GM23338 (cell line): ENCODE data around the gene GPR37. TPM values are rescaled to one million over a fixed set of nuclear protein-coding genes. Genes with fewer than 3 reads are reported as not detected.

ENCODE experiments used
- ATAC-seq: fragments of 200-7000 bp; cut with Tn5 transposase; 3 replicates; pipeline ENCODE4 v1.9.1; 2020
- DNase-seq: peaks from one replicate; pipeline ENCODE4 v3.0.0-alpha.2; 2015; ENCODE audit warnings: low spot score
- H2AFZ ChIP-seq: fragments of 200-600 bp; sonication (generic); 2 replicates; pipeline ENCODE4 v1.8.0; 2016; ENCODE audit warnings: antibody characterized with exemption, mild to moderate bottlenecking, moderate library complexity
- H3F3A ChIP-seq: fragments of 200-600 bp; sonication (generic); replicated peaks from 2 replicates; pipeline ENCODE4 v1.8.0; 2017; ENCODE audit warnings: antibody characterized with exemption, mixed run types, low read depth
- H3K27ac ChIP-seq: fragments of 200-600 bp; sonication (generic); 2 replicates; pipeline ENCODE4 v1.6.1; 2016; ENCODE audit warnings: low read depth
- H3K27me3 ChIP-seq: fragments of 200-600 bp; sonication (generic); 2 replicates; pipeline ENCODE4 v1.8.0; 2016; ENCODE audit warnings: mild to moderate bottlenecking, mixed run types, moderate library complexity; ENCODE audit not compliant: insufficient read depth
- H3K36me3 ChIP-seq: fragments of 200-600 bp; sonication (generic); 2 replicates; pipeline ENCODE4 v1.8.0; 2016; ENCODE audit warnings: mild to moderate bottlenecking; ENCODE audit not compliant: insufficient read depth
- H3K4me1 ChIP-seq: fragments of 200-600 bp; sonication (generic); 2 replicates; pipeline ENCODE4 v1.8.0; 2016; ENCODE audit warnings: mild to moderate bottlenecking, moderate library complexity; ENCODE audit not compliant: insufficient read depth
- H3K4me2 ChIP-seq: fragments of 200-600 bp; sonication (generic); 2 replicates; pipeline ENCODE4 v1.7.1; 2017; ENCODE audit warnings: mixed run types
- H3K4me3 ChIP-seq: fragments of 200-600 bp; sonication (generic); 2 replicates; pipeline ENCODE4 v1.6.1; 2016; ENCODE audit warnings: mixed run types
- H3K79me2 ChIP-seq: fragments of 200-600 bp; sonication (generic); replicated peaks from 2 replicates; pipeline ENCODE4 v1.8.0; 2017; ENCODE audit warnings: mild to moderate bottlenecking; ENCODE audit not compliant: insufficient read depth
- H3K9me2 ChIP-seq: fragments of 200-600 bp; sonication (generic); 2 replicates; pipeline ENCODE4 v1.8.0; 2017; ENCODE audit not compliant: insufficient read depth
- H4K20me1 ChIP-seq: fragments of 200-600 bp; sonication (generic); replicated peaks from 2 replicates; pipeline ENCODE4 v1.8.0; 2017; ENCODE audit warnings: mild to moderate bottlenecking; ENCODE audit not compliant: insufficient read depth
- H3K27ac Mint-ChIP-seq: 2 replicates; pipeline ENCODE4 v1.8.0; 2020; ENCODE audit warnings: inconsistent platforms, mild to moderate bottlenecking, moderate library complexity, mixed read lengths
- H3K27me3 Mint-ChIP-seq: 3 replicates; pipeline ENCODE4 v1.8.0; 2022; ENCODE audit warnings: low read depth, mild to moderate bottlenecking, moderate library complexity, mixed read lengths, inconsistent platforms; ENCODE audit not compliant: insufficient read depth, poor library complexity
- H3K36me3 Mint-ChIP-seq: 3 replicates; pipeline ENCODE4 v1.8.0; 2021; ENCODE audit warnings: low read depth, mild to moderate bottlenecking, inconsistent platforms, moderate library complexity, mixed read lengths
- H3K4me1 Mint-ChIP-seq: 3 replicates; pipeline ENCODE4 v1.8.0; 2020; ENCODE audit warnings: mild to moderate bottlenecking, inconsistent platforms, mixed read lengths
- H3K4me3 Mint-ChIP-seq: 3 replicates; pipeline ENCODE4 v1.8.0; 2021; ENCODE audit warnings: moderate library complexity, mild to moderate bottlenecking, inconsistent platforms, mixed read lengths
- H3K9me3 Mint-ChIP-seq: 3 replicates; pipeline ENCODE4 v1.8.0; 2020; ENCODE audit warnings: moderate library complexity, mild to moderate bottlenecking, inconsistent platforms, mixed read lengths
- CREB1 ChIP-seq: fragments of 250-450 bp; sonication (Bioruptor Pico); IDR thresholded peaks from 2 replicates; pipeline ENCODE4 v1.5.0; 2020; ENCODE audit warnings: low read depth, mild to moderate bottlenecking, moderate library complexity
- EZH2phosphoT487 ChIP-seq: fragments of 200-600 bp; sonication (generic); IDR thresholded peaks from one replicate; pipeline ENCODE4 v1.8.1; 2018; ENCODE audit warnings: antibody characterized with exemption; ENCODE audit not compliant: unreplicated experiment
- NANOG ChIP-seq: IDR thresholded peaks from 2 replicates; pipeline ENCODE4 v1.6.1; 2016; ENCODE audit warnings: antibody characterized with exemption, borderline replicate concordance
- POLR2AphosphoS5 ChIP-seq: IDR thresholded peaks from 2 replicates; pipeline ENCODE4 v1.6.1; 2016; ENCODE audit warnings: antibody characterized with exemption, low read depth
- STAT1 ChIP-seq: IDR thresholded peaks from one replicate; pipeline ENCODE4 v1.6.1; 2016; ENCODE audit warnings: antibody characterized with exemption; ENCODE audit not compliant: unreplicated experiment
- ZNF114 ChIP-seq: fragments of 250-450 bp; sonication (Bioruptor Pico); IDR thresholded peaks from 2 replicates; pipeline ENCODE4 v1.5.0; 2020; ENCODE audit warnings: mild to moderate bottlenecking, moderate library complexity
- polyA plus RNA-seq: library from polyadenylated mRNA; unstranded; fragments of >200 nt; fragmentation: Nextera tagmentation; extraction: Ambion mirVana; gene quantifications from 2 replicates; pipeline ENCODE4 v1.2.1, GENCODE V29; 2016
- total RNA-seq: library from RNA; depleted of rRNA; stranded (reverse); fragments of >200 nt; shearing (Covaris generic); gene quantifications from 2 replicates; pipeline ENCODE4 v1.2.3, GENCODE V29; 2014
- TF ChIP-seq, protein P1 (sequence below): fragments of 250-450 bp; sonication (Bioruptor Pico); IDR thresholded peaks from 2 replicates; pipeline ENCODE4 v1.5.0; 2020; ENCODE audit warnings: mild to moderate bottlenecking, moderate library complexity
- TF ChIP-seq, protein P2 (sequence below): IDR thresholded peaks from 2 replicates; pipeline ENCODE4 v1.6.1; 2016; ENCODE audit warnings: antibody characterized with exemption

GPR37 gene
- total and polyA plus RNA-seq, 2 experiments from 2014 or later: 3.9 to 8.5 TPM

DNA sequence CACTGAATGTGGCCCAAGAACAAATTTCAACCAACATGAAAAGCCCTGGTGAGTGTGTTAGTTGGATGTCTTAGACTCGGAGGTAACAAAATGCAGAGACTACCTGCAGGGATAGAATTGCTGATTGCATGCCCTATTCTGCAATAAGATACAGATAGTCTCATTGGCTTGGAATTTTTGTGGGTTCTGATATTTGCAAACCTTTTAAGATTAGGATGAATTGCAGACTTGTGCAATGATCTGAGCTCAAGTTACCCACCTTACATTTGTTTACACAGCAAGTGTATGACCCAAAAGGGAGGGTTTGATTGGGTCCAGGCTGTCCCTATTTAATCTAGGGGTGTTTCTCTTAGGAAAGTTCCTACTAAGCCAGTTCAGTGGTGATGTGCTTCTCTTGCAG, 45.4 kb downstream of the GPR37 start:
- Histone ChIP-seq H4K20me1 (no peaks in the 10 kb centered on the region), H3F3A (no peaks in the 10 kb centered on the region), H3K4me3 (no peak overlapping the region), H3K36me3 (no peaks in the 10 kb centered on the region), H3K9me2 (no peaks in the 10 kb centered on the region), H2AFZ (no peak overlapping the region), H3K27ac (no peak overlapping the region), H3K4me1 (peaks cover 23% of the 10 kb centered on the region), H3K27me3 (no peaks in the 10 kb centered on the region), H3K79me2 (no peaks in the 10 kb centered on the region), H3K4me2 (0 out of 2 replicates have a peak overlapping the region, but pooled peaks have one; percentile 46)
- no peak for DNase-seq
- no peak for ATAC-seq
- Mint-ChIP-seq H3K27ac (peak overlapping the region; percentile 65; the same call in 1 of the 2 replicates), H3K4me1 (peaks cover 25% of the 10 kb centered on the region; the same call in 2 of the 3 replicates), H3K4me3 (no peak overlapping the region), H3K36me3 (0 out of 3 replicates have a peak, but pooled peaks cover 3% of the 10 kb centered on the region), H3K9me3 (no peaks in the 10 kb centered on the region), H3K27me3 (peaks cover 2% of the 10 kb centered on the region)
- TF ChIP-seq NANOG (no peak), CREB1 (no peak), ZNF114 (CRISPR knock-in tag) (no peak), STAT1 (no peak), POLR2AphosphoS5 (no peak)

DNA sequence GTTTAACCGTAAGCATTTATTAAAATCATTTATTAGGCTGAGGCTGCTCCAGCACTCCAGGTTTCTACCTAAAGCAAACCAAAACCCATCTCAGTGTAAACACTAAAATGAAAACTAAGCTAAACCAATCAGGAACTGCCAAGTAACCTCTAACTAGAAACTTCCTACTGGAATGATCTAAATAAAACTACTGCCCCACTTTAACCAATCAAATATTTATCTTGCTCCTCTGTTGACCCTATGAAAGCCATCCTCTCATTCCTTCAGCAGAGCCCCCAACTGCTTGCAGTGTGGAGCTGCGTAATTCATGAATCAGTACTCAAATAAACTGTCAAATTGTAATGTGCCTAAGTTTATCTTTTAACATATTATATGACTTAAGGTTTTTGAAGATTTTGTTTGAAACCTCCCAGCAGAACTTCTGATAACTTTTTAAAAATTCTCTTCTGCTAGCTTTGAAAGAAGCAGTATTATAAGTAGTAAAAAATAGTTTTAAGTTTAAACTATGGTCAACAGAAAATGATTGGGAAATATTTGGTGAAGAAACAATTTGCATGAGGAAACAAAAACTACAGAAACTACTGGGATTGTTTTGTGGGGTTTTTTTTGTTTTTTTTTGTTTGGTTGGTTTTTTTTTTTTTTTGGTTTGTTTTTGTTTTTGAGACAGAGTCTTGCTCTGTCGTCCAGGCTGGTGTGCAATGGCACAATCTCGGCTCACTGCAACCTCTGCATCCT, 47.4 kb downstream of the GPR37 start:
- no peak overlapping the region for H3K4me2 ChIP-seq
- Mint-ChIP-seq H3K36me3 (0 out of 3 replicates have a peak, but pooled peaks cover 3% of the 10 kb centered on the region), H3K27me3 (no peaks in the 10 kb centered on the region), H3K4me3 (no peak overlapping the region), H3K4me1 (peaks cover 10% of the 10 kb centered on the region), H3K9me3 (no peaks in the 10 kb centered on the region), H3K27ac (no peak overlapping the region)
- no peaks in the 10 kb centered on the region for H4K20me1 ChIP-seq
- peak; percentile 19 for DNase-seq
- H3F3A ChIP-seq: no peaks in the 10 kb centered on the region
- no peak overlapping the region for H3K4me3 ChIP-seq
- peaks cover 14% of the 10 kb centered on the region for H3K4me1 ChIP-seq
- no peak overlapping the region for H3K27ac ChIP-seq
- ATAC-seq: no peak
- TF ChIP-seq EZH2phosphoT487: no peak
- no peak for TF ChIP-seq STAT1
- TF ChIP-seq, protein P1, sequence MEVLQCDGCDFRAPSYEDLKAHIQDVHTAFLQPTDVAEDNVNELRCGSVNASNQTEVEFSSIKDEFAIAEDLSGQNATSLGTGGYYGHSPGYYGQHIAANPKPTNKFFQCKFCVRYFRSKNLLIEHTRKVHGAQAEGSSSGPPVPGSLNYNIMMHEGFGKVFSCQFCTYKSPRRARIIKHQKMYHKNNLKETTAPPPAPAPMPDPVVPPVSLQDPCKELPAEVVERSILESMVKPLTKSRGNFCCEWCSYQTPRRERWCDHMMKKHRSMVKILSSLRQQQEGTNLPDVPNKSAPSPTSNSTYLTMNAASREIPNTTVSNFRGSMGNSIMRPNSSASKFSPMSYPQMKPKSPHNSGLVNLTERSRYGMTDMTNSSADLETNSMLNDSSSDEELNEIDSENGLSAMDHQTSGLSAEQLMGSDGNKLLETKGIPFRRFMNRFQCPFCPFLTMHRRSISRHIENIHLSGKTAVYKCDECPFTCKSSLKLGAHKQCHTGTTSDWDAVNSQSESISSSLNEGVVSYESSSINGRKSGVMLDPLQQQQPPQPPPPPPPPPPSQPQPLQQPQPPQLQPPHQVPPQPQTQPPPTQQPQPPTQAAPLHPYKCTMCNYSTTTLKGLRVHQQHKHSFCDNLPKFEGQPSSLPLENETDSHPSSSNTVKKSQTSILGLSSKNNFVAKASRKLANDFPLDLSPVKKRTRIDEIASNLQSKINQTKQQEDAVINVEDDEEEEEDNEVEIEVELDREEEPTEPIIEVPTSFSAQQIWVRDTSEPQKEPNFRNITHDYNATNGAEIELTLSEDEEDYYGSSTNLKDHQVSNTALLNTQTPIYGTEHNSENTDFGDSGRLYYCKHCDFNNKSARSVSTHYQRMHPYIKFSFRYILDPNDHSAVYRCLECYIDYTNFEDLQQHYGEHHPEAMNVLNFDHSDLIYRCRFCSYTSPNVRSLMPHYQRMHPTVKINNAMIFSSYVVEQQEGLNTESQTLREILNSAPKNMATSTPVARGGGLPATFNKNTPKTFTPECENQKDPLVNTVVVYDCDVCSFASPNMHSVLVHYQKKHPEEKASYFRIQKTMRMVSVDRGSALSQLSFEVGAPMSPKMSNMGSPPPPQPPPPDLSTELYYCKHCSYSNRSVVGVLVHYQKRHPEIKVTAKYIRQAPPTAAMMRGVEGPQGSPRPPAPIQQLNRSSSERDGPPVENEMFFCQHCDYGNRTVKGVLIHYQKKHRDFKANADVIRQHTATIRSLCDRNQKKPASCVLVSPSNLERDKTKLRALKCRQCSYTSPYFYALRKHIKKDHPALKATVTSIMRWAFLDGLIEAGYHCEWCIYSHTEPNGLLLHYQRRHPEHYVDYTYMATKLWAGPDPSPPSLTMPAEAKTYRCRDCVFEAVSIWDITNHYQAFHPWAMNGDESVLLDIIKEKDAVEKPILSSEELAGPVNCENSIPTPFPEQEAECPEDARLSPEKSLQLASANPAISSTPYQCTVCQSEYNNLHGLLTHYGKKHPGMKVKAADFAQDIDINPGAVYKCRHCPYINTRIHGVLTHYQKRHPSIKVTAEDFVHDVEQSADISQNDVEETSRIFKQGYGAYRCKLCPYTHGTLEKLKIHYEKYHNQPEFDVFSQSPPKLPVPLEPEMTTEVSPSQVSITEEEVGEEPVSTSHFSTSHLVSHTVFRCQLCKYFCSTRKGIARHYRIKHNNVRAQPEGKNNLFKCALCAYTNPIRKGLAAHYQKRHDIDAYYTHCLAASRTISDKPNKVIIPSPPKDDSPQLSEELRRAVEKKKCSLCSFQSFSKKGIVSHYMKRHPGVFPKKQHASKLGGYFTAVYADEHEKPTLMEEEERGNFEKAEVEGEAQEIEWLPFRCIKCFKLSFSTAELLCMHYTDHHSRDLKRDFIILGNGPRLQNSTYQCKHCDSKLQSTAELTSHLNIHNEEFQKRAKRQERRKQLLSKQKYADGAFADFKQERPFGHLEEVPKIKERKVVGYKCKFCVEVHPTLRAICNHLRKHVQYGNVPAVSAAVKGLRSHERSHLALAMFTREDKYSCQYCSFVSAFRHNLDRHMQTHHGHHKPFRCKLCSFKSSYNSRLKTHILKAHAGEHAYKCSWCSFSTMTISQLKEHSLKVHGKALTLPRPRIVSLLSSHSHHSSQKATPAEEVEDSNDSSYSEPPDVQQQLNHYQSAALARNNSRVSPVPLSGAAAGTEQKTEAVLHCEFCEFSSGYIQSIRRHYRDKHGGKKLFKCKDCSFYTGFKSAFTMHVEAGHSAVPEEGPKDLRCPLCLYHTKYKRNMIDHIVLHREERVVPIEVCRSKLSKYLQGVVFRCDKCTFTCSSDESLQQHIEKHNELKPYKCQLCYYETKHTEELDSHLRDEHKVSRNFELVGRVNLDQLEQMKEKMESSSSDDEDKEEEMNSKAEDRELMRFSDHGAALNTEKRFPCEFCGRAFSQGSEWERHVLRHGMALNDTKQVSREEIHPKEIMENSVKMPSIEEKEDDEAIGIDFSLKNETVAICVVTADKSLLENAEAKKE (CRISPR knock-in tag): no peak
- TF ChIP-seq, protein P2, sequence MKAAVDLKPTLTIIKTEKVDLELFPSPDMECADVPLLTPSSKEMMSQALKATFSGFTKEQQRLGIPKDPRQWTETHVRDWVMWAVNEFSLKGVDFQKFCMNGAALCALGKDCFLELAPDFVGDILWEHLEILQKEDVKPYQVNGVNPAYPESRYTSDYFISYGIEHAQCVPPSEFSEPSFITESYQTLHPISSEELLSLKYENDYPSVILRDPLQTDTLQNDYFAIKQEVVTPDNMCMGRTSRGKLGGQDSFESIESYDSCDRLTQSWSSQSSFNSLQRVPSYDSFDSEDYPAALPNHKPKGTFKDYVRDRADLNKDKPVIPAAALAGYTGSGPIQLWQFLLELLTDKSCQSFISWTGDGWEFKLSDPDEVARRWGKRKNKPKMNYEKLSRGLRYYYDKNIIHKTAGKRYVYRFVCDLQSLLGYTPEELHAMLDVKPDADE: no peak
- no peak for TF ChIP-seq POLR2AphosphoS5
- no peaks in the 10 kb centered on the region for H3K36me3 ChIP-seq
- H2AFZ ChIP-seq: no peak overlapping the region
- H3K27me3 ChIP-seq: no peaks in the 10 kb centered on the region
- no peaks in the 10 kb centered on the region for H3K79me2 ChIP-seq
- H3K9me2 ChIP-seq: no peaks in the 10 kb centered on the region
